ENCODE data around the gene HEBP1.
A peak's percentile ranks its signal among the peaks of the same experiment; 100 is the strongest.

HEBP1 gene

GRCh38 chr12:12954356-12954755 is 45.7 kb downstream of the HEBP1 start:
- peak in 1 of 56 donors; percentile 25 for DNase-seq

- no peak for DNase-seq
Measured at GRCh38 chr12:12952036-12952435, 48.0 kb downstream of the HEBP1 start, which contains the start of gene GPRC5D. TSS of gene GPRC5D (minus strand) at chr12:12952170. CDS start at chr12:12950384, 1,786 bp downstream.

GRCh38 chr12:12951504-12951903 is 48.6 kb downstream of the HEBP1 start:
- no peak for DNase-seq

- DNase-seq = no peak
Measured at GRCh38 chr12:12947902-12948301, 52.2 kb downstream of the HEBP1 start.

GRCh38 chr12:12946686-12947355 is 53.2 kb downstream of the HEBP1 start:
- DNase-seq = peak in 41 of 56 donors; percentile 4 to 89 (median 46)

GRCh38 chr12:12945591-12945990 is 54.5 kb downstream of the HEBP1 start:
- DNase-seq = no peak

GRCh38 chr12:12943586-12944260 is 56.3 kb downstream of the HEBP1 start:
- DNase-seq = no peak

GRCh38 chr12:12941450-12942350 is 58.4 kb downstream of the HEBP1 start:
- no peak for DNase-seq

- DNase-seq = no peak
Measured at GRCh38 chr12:12939888-12940287, 60.2 kb downstream of the HEBP1 start.

- no peak for DNase-seq
Measured at GRCh38 chr12:12938541-12938940, 61.5 kb downstream of the HEBP1 start.

- DNase-seq = no peak
Measured at GRCh38 chr12:12936983-12937491, 63.0 kb downstream of the HEBP1 start.

- no peak for DNase-seq
Measured at GRCh38 chr12:12934556-12934955, 65.5 kb downstream of the HEBP1 start.

GRCh38 chr12:12933742-12934141 is 66.3 kb downstream of the HEBP1 start:
- no peak for DNase-seq

GRCh38 chr12:12930633-12931219 is 69.3 kb downstream of the HEBP1 start:
- DNase-seq = no peak

GRCh38 chr12:12929696-12930095 is 70.4 kb downstream of the HEBP1 start:
- no peak for DNase-seq

GRCh38 chr12:12927211-12928079 is 72.6 kb downstream of the HEBP1 start:
- DNase-seq = peak in 7 of 56 donors; percentile 6 to 55 (median 14)

GRCh38 chr12:12926571-12927071 is 73.4 kb downstream of the HEBP1 start:
- DNase-seq = no peak

- no peak for DNase-seq
Measured at GRCh38 chr12:12925388-12925787, 74.7 kb downstream of the HEBP1 start.

All from amygdala (tissue), 56 donors.